Myocyte (in vitro differentiated cells): ENCODE data around the gene LGALS7. TPM values are rescaled to one million over a fixed set of nuclear protein-coding genes. Genes with fewer than 3 reads are reported as not detected.
"Not testable (repeated sequence)": the region's sequence is repeated elsewhere in the genome, so short reads cannot be mapped to it uniquely, and the experiment has no call there.

Experiments
- DNase-seq: peaks from one replicate; pipeline ENCODE4 v3.0.0-alpha.2; 2012; ENCODE audit warnings: low read depth
- total RNA-seq: library from RNA; depleted of rRNA; stranded (reverse); fragments of >200 nt; gene quantifications from 2 replicates; pipeline ENCODE4 v1.2.3, GENCODE V29; 2014

Gene LGALS7
- total RNA-seq, 1 donor from 2014 or later: not detected

DNA sequence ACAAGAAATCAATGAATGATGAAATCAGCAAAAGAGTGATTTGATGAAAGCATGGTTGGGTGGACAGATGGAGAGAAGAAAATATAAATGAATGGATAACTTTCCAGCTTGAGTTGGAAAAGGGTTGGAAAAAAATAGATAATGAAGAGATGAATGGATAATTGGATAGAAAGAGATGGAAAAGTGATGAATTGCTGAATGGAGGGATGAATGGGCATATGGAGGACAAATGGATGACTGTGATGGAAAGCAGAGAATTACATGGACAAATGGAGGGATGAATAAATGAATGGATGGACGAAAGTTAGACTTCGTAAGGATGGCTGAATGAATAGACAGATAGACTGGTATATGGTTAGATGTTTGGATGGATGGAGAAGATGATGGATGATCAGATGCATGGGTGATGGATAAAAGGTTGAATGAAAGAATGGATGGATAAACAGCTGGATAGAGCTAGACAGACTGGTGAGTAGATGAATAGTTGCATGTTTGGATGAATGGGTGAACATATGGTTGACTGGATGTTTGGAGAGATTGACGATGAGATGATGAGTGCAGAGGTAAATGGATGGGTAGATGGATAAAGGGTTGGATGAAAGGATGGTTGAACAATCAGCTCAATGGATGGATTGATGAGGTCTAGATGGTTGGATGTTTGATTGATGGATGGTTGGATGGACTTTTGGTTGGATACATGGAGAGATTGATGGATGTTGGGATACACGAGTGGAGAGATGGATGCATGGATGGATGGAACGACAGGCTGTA, 27.4 kb upstream of the LGALS7 start:
- no peak for DNase-seq

GRCh38 chr19:38799104-38799503, 25.8 kb upstream of the LGALS7 start:
- no peak for DNase-seq

GRCh38 chr19:38797781-38798180, 24.5 kb upstream of the LGALS7 start:
- not testable (repeated sequence) for DNase-seq

DNA sequence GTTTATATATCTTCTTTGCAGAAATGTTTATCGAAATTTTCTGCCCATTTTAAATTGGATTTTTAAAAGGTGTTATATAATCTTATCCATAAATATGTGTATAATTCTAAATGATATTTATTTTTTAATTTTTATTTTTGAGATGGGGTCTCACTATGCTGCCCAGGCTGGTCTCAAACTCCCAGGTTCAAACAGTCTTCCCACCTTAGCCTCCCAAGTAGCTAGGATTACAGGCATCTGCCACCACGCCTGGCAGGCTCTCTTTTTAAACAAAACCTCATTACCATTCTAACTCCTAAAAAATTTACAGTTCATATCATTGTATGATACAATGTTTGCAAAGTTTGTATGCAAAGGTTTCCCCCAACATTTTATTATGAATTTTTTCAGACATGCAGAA, 22.8 kb upstream of the LGALS7 start:
- no peak for DNase-seq

DNA sequence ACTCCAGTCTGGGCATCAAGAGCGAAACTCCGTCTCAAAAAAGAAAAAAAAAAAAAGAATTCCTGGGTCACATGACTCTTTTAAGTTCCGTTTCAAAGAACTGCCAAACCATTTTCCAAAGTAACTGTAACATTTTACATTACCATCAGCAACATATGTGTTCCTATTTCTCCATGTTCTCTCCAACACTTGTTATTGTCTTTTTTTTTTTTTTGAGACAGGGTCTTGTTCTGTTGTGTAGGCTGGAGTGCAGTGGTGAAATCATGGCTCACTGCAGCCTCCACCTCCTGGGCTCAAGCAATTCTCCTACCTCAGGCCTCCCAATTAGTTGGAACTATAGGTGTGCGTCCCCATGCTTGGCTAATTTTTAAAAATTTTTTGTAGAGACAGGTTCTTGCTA, 22.2 kb upstream of the LGALS7 start:
- DNase-seq: no peak

- no peak for DNase-seq
Measured at GRCh38 chr19:38793671-38794070, 20.4 kb upstream of the LGALS7 start.

GRCh38 chr19:38793177-38793576, 19.9 kb upstream of the LGALS7 start:
- DNase-seq: no peak

- no peak for DNase-seq
Measured at GRCh38 chr19:38792250-38793111, 19.2 kb upstream of the LGALS7 start.

DNA sequence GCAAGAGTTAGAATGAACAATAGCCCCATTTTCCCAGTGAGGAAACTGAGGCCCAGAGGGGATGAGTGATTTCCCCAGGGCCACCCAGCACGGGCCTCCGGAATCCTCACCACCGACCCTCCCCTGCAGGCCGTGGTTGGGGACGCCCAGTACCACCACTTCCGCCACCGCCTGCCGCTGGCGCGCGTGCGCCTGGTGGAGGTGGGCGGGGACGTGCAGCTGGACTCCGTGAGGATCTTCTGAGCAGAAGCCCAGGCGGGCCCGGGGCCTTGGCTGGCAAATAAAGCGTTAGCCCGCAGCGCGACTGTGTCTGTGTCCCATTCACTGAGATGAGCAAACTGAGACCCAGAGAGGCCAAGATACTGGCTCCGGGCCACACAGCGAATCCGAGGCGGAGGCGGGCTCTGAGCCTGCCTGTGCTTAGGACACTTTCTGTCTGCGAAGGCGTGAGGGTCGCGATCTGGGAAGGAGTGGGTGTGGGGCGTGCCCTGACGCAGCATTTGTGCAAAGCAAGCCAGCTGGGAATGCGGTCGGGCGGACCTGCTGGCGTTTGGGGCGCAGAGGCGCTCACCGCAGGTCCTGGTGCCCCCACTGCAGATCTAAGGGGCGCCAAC, 18.2 kb upstream of the LGALS7 start:
- not testable (repeated sequence) for DNase-seq

GRCh38 chr19:38790507-38791403, 17.4 kb upstream of the LGALS7 start:
- DNase-seq: not testable (repeated sequence)

DNA sequence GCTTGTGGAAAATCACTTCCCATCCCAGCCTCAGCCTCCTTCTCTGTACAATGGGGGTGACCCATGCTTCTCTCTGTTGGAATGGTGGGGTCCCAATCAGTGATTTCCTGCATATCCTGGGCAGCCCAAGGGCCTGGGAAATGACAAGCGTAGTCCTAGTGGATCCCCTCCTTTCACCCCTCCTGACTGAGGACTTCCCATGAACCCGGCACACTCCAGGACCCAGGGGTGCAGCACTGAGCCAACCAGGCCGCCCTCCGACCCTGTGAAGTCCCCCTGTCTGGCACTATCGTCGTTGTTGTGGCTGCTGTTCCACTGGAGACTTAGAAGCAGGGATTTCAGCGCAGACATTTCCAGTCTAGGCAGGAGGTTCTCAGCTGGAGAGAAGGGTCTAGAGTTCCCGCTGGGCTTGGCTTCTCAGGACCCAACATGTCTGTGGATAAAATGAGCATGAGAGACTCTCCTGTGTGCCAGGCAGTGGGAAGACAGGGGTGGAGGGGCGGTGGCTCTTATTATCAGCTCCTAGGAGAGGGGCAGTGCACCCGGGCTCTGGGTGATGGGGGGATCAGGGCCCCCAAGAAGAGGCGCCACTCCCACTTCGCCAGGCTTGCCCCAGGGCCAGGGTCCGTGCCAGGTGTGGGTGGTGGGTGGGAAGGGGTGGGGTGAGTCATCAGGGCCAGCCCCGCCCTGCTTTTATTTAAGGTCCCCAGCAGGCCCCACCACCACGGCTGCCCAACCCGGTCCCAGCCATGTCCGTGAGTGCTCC, 15.3 kb upstream of the LGALS7 start, which contains the start of gene LGALS7B:
Gene LGALS7B (plus strand): TSS at position 723 of the 766 bp plus-strand sequence. CDS start 27 bp downstream, at position 750.
- DNase-seq: no peak

- DNase-seq: no peak
Measured at GRCh38 chr19:38786572-38787265, 13.4 kb upstream of the LGALS7 start.

GRCh38 chr19:38786061-38786460, 12.7 kb upstream of the LGALS7 start:
- DNase-seq: not testable (repeated sequence)

GRCh38 chr19:38785187-38785699, 11.9 kb upstream of the LGALS7 start:
- no peak for DNase-seq

GRCh38 chr19:38784224-38784623, 10.9 kb upstream of the LGALS7 start:
- DNase-seq: no peak

DNA sequence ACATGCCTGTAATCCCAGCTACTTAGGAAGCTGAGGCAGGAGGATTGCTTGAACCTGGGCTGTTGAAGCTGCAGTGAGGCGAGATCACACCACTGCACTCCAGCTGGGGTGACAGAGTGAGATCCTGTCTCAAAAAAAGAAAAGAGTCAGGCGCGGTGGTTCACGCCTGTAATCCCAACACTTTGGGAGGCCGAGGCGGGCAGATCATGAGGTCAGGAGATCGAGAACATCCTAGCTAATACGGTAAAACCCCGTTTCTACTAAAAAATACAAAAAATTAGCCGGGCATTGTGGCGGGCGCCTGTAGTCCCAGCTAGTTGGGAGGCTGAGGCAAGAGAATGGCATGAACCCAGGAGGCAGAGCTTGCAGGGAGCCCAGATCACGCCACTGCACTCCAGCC, 8.9 kb upstream of the LGALS7 start:
- not testable (repeated sequence) for DNase-seq

DNA sequence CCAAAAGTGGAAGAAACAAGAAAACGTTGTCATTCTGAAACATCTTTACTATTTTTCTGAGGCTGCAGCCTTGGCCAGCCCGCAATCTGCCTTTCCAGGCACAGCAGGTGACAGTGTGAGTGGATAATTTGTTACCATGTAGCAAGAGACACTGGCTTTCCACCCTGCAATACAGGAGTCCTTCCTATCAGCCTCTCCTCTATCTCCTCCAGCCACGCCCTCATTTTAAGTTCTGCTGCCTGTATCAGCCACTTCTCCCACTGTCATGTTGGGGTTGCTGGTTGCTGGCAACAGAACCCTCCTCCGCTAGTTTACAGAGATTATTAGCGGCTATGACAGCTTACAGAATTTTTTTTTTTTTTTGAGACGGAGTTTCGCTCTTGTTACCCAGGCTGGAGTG, 7.7 kb upstream of the LGALS7 start:
- DNase-seq: no peak

- DNase-seq: no peak
Measured at GRCh38 chr19:38780443-38780842, 7.1 kb upstream of the LGALS7 start.

GRCh38 chr19:38778733-38779132, 5.4 kb upstream of the LGALS7 start:
- no peak for DNase-seq
